Astrocyte of the spinal cord (primary cell): ENCODE measurements around the gene LPP.
A peak's percentile ranks its signal among the peaks of the same experiment; 100 is the strongest.

Experiments
- DNase-seq: peaks from one replicate; pipeline ENCODE4 v3.0.0; 2011; ENCODE audit warnings: low read depth, low spot score
- H3K4me3 ChIP-seq: 2 replicates; pipeline ENCODE4 v1.5.1; 2011; ENCODE audit warnings: low read depth, mild to moderate bottlenecking, low read length, moderate library complexity
- in situ Hi-C: cut with HindIII; loops from 2 replicates; pipeline ENCODE4 v1.10.0; 2017; ENCODE audit warnings: low sequenced_read_pairs
- TF ChIP-seq, protein P1 (sequence below): IDR thresholded peaks from 2 replicates; pipeline ENCODE4 v1.5.1; 2012; ENCODE audit warnings: low read depth, mild to moderate bottlenecking, low read length, inconsistent platforms

The LPP gene

DNA sequence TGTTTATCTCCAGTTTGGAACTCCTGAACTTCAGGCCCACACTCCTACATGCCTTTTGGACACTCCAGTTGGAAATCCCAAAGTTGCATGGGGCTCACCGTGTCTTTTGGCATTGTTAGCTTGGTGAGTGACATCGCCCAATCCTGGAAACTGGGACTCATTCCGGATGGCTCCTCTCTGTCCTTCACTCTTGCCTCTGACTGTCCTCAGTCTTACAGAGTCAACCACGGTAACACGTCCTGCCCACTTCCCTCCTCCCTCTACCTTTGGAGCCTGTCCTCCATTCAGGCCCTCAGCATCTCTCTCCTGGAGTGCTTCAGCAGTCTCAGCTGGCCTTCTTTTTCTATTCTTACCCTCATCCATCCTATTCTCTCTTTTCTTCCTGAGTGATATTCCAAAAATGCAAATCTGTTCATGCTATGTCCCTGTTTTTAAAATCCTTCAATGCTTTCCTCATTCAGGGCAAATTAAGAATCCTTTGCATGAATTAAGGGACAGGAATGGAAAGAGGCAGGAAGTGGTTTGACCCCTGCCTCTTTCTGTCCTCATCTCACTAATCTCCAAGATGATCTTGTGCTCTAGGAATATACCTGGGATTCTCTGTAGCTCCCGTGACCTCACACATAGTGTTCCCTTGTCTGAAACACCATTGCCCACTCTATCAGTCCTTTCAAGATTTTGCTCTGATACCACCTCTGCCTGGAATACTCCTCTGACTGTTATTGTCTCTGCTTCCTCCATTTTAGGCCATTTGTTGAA lies 42.5 kb downstream of the LPP start:
- DNase-seq = no peak
- H3K4me3 ChIP-seq = no peak overlapping the region
- in situ Hi-C loops = no loop called here
- TF ChIP-seq, protein P1, sequence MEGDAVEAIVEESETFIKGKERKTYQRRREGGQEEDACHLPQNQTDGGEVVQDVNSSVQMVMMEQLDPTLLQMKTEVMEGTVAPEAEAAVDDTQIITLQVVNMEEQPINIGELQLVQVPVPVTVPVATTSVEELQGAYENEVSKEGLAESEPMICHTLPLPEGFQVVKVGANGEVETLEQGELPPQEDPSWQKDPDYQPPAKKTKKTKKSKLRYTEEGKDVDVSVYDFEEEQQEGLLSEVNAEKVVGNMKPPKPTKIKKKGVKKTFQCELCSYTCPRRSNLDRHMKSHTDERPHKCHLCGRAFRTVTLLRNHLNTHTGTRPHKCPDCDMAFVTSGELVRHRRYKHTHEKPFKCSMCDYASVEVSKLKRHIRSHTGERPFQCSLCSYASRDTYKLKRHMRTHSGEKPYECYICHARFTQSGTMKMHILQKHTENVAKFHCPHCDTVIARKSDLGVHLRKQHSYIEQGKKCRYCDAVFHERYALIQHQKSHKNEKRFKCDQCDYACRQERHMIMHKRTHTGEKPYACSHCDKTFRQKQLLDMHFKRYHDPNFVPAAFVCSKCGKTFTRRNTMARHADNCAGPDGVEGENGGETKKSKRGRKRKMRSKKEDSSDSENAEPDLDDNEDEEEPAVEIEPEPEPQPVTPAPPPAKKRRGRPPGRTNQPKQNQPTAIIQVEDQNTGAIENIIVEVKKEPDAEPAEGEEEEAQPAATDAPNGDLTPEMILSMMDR = no peak

DNA sequence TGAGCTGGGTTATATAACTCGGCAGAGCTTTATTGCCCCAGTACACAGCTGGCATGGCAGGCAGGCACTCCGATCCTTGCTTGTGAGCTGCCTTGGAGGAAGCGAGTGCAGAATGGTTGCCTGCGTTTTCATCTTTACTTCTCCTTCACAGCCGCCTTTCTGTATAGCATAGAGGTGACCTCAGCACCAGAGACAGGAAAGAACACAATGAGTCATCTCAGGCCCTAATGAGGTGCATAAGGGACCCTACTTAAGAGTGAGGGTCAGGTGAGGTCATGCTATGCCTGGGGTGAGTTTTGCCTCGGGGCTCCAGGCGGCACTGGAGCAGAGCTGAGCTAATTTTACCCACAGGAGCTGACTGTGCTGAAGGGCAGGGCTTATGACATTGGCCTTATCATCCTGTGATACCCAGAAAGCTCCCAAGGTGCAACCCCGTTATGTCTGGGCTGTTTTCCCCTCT lies 43.5 kb downstream of the LPP start:
- H3K4me3 ChIP-seq = no peak overlapping the region
- in situ Hi-C loops = no loop called here
- TF ChIP-seq, protein P1 = no peak
- peak; percentile 22 for DNase-seq

DNA sequence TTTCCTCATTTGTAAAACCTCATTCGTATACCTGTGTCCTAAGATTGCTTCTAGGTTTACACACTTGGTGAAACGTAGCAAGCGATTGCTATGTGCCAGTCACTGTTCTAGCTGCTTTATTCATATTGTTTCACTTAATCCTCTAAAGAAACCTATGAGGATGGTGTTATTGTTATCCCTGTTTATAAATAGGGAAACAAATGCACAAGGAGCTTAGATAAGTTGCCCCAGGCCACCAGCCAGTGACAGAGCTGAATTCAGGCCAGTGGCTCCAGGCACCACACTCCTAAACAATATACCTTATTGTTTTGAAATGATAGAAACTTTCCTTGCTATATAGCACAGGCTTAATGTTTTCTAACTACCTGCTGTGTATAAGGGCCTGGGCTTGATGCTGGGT lies 44.0 kb downstream of the LPP start:
- no peak for DNase-seq
- no peak overlapping the region for H3K4me3 ChIP-seq
- TF ChIP-seq, protein P1 = no peak
- in situ Hi-C loops = no loop called here

DNA sequence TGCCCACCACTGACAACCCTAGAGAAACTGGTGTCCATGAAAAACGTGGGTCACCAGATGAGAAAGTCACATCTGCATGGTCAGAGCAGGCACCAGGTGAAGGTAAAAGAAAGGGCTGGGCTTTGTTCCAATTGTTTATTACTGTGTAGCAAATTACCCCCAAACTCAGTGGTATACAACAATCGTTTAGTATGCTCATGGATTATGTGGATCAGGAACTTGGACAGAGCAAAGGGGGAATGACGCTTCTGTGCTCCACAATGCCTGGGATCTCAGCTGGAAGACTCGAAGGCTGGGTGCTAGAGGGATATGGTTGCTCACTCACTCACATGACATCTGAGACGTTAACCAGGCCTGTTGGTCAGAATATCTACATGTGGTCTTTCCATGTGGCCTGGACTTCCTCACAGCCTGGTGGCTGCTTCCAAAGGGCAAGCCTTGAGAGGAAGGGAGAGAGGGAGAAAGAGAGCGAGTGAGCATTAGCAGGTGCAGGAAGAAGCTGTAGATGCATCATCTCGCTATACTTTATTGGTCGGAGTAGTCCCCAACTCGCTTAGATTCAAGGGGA lies 44.9 kb downstream of the LPP start:
- H3K4me3 ChIP-seq = no peak overlapping the region
- TF ChIP-seq, protein P1 = no peak
- DNase-seq = no peak
- in situ Hi-C loops = no loop called here

DNA sequence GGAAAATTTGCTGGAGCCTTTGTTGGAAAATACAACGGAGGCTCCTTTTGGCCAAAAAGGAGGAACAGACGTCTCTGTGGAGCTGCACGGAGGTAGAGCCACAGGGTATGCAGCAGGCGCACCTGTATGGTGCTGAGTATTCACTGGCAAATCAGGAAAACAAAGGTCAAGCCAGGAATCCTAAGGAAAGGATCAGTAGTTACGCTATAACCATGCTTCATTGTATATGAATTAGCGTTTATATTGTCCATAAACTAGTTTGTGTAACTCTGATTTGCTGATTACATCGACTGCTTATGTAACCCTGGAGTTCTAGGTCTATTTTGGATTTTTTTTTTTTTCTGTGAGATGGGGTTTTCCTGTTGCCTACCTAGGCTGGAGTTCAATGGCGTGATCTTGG lies 45.4 kb downstream of the LPP start:
- TF ChIP-seq, protein P1 = no peak
- no peak for DNase-seq
- in situ Hi-C loops = no loop called here
- H3K4me3 ChIP-seq = no peak overlapping the region

DNA sequence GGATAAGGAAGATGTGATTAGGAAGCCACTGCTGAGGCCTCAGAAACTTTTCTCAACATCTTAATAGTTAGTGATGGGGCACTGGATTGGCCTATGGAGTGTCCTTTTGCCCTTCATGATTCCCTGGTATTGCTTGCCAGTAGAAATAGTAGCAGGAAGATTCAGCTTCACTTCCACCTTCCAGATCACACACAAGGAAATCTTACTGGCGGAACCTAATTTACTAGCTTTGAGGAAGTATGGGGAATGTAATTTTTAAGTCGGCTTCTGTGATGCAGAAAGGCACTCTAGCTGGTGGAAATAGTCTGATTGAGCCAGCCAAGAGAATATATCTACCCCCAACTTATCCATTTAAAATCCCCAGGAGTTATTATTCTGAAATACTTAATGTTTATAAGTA lies 46.5 kb downstream of the LPP start:
- H3K4me3 ChIP-seq = no peak overlapping the region
- TF ChIP-seq, protein P1 = no peak
- in situ Hi-C loops = no loop called here
- no peak for DNase-seq
